HUES6 (cell line): ENCODE results near the gene TNIK.

Experiments used
- H3K27ac ChIP-seq: 2 replicates; pipeline ENCODE4 v1.7.0; 2013; ENCODE audit warnings: low read depth, mild to moderate bottlenecking, low read length, inconsistent platforms
- H3K27me3 ChIP-seq: 2 replicates; pipeline ENCODE4 v1.6.1; 2013; ENCODE audit warnings: low read length; ENCODE audit not compliant: control insufficient read depth, insufficient read depth
- H3K36me3 ChIP-seq: 2 replicates; pipeline ENCODE4 v1.6.1; 2013; ENCODE audit warnings: low read length; ENCODE audit not compliant: control insufficient read depth, insufficient read depth
- H3K4me1 ChIP-seq: 2 replicates; pipeline ENCODE4 v1.6.1; 2013; ENCODE audit warnings: low read length; ENCODE audit not compliant: control insufficient read depth, insufficient read depth
- H3K4me3 ChIP-seq: 2 replicates; pipeline ENCODE4 v1.5.1; 2013; ENCODE audit warnings: low read depth, low read length
- H3K9ac ChIP-seq: one replicate; pipeline ENCODE4 v1.6.1; 2013; ENCODE audit warnings: mild to moderate bottlenecking, low read length
- H3K9me3 ChIP-seq: 2 replicates; pipeline ENCODE4 v1.6.1; 2013; ENCODE audit warnings: low read depth, low read length; ENCODE audit not compliant: control insufficient read depth, insufficient read depth

The TNIK gene

DNA sequence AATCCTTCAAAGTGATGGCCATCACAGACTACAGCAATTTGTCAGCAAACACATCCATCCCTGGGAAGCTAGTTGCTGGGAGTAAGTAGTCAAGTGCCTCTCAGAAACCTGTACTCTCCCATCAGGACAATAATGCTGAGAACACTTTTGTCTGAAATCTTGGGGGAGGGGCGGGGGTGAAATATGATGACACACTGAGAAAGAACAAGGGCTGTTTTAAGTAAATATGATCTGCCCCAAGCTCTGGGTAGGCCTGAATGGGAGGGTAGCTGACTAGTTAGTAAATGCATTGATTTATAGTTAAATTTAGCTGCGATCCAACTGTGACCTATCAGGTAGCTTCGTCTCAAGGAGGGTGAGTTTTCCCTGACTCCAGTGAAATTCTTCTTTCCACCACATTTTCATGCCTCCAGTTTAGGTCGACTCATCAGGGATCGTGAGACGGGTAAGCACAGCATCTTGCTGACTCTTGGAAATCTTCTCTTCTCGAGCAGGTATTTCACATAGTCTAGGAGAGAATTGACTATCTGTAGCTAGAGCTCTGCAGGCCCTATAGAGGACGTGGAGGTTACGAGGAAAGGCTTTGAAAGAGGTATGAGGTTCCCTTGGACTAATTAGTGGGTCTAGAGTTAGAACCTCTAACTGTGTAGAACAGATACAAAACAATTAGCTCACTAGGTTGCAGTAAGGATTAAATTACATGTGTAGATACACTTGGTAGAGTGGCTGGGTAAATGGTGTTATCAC is 220.3 kb downstream of the TNIK start:
- Histone ChIP-seq H3K4me3 (no peak overlapping the region), H3K9me3 (no peaks in the 10 kb centered on the region), H3K9ac (no peak overlapping the region), H3K27ac (no peak overlapping the region), H3K36me3 (no peaks in the 10 kb centered on the region), H3K4me1 (peaks cover 16% of the 10 kb centered on the region), H3K27me3 (no peaks in the 10 kb centered on the region)

DNA sequence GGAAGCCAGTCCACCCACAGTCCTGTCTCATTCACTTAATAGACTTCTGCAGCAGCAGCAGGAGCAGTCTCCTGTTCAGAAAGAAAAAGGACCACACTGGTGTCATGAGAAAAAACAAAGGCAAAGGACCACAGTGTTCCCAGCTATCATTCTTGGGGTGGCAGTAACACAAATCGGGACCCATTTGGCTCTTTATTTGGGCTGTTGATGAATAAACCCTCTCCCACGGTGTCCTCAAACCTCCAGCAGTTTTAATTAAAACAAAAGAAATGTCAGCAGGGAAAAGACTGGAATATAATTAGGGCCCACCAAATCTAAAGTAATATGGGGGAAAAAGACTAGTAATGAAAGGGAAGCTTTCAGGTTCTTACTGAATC is 223.2 kb downstream of the TNIK start:
- H3K4me3 ChIP-seq = no peak overlapping the region
- peaks cover 16% of the 10 kb centered on the region for H3K4me1 ChIP-seq
- no peaks in the 10 kb centered on the region for H3K36me3 ChIP-seq
- H3K9ac ChIP-seq = no peak overlapping the region
- H3K9me3 ChIP-seq = no peaks in the 10 kb centered on the region
- H3K27me3 ChIP-seq = no peaks in the 10 kb centered on the region
- H3K27ac ChIP-seq = no peak overlapping the region

- no peak overlapping the region for H3K4me3 ChIP-seq
These were observed 223.8 kb downstream of the TNIK start for GRCh38 chr3:171236265-171237008.

DNA sequence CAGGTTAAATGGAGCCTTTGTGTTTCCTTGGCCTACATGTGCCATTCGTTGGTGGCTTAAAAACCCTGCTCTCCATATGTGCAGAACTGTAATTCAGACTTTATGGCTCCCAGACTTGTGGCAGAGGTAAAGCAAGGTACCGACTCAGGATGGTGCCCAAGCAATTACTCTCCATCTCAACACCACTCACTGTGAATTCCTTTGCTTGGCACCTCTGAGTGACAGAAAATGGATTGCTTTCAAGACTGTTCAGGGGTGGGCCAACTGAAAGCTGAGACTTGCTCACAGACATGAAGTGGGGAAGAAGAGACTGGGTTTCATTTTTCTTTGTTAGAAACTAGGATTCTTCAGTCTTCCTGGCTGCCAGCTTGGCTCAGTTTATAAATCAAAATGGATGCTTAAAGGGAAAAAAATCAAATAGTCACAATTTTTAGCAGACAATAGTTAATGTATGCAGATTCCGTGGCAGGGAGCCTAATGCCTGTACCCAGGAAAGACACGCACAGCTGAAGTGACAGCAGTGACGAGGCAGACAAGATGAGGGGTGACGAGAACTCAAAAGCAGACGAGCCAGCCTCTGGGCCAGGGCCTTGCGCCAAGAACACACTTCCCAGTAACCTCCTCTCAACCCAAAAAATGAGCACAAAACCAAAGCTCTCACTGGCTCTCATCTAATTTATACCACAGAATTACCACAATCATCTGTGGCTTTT is 225.8 kb downstream of the TNIK start:
- H3K9me3 ChIP-seq = no peaks in the 10 kb centered on the region
- no peaks in the 10 kb centered on the region for H3K27me3 ChIP-seq
- H3K36me3 ChIP-seq = no peaks in the 10 kb centered on the region
- H3K9ac ChIP-seq = no peak overlapping the region
- H3K4me3 ChIP-seq = no peak overlapping the region
- no peak overlapping the region for H3K27ac ChIP-seq
- peaks cover 13% of the 10 kb centered on the region for H3K4me1 ChIP-seq

More at GRCh38 chr3:171236265-171237008, 223.8 kb downstream of the TNIK start:
- no peaks in the 10 kb centered on the region for H3K36me3 ChIP-seq
- H3K9me3 ChIP-seq = no peaks in the 10 kb centered on the region
- H3K9ac ChIP-seq = no peak overlapping the region
- H3K27ac ChIP-seq = no peak overlapping the region
- no peaks in the 10 kb centered on the region for H3K27me3 ChIP-seq
- H3K4me1 ChIP-seq = peaks cover 16% of the 10 kb centered on the region

DNA sequence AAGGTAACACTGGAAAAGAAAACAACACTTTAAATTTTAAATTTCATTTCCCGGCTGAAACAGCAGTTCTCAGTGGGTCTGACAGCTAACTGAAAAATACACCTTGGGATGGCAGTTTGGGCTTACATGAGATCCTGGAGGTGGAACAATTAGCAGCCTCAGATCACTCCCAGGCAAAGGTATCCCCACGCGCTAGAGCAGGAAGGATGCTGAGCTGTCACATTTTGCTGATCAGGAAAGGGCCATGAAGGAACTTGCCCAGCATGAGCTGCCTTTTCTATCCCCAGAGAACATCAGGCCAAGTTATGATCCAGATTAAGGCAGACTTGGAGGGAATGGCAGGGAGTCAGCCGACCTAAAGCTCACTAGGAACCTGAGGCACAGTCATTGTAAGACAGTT is 228.8 kb downstream of the TNIK start:
- Histone ChIP-seq H3K9ac (no peak overlapping the region), H3K36me3 (no peaks in the 10 kb centered on the region), H3K27ac (no peak overlapping the region), H3K9me3 (no peaks in the 10 kb centered on the region), H3K4me3 (no peak overlapping the region), H3K27me3 (no peaks in the 10 kb centered on the region), H3K4me1 (peaks cover 8% of the 10 kb centered on the region)

DNA sequence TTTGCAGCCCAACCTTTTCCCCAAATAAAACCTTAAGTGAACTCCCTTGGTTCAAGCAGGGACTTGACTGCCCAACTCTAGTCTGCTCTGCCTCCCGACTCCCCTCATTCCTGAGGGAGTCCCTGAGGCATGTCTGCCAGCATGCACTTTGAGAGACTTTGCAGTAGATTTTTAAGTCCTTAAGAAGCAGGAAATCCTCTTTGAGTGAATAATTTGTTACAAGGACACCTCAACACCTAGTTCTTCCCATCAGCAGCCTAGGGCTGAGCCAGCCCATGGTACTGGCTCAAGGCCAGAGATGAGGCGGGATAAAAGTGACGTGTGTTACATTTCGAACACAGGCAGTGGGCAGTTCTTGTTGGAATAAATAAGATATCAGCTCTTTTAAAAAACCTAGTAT is 229.3 kb downstream of the TNIK start:
- Histone ChIP-seq H3K9ac (no peak overlapping the region), H3K4me1 (peaks cover 3% of the 10 kb centered on the region), H3K27me3 (no peaks in the 10 kb centered on the region), H3K4me3 (no peak overlapping the region), H3K9me3 (peaks cover 3% of the 10 kb centered on the region; the same call in 1 of the 2 replicates), H3K27ac (no peak overlapping the region), H3K36me3 (peaks cover 3% of the 10 kb centered on the region; the same call in 1 of the 2 replicates)

- no peak overlapping the region for H3K9ac ChIP-seq
- H3K4me1 ChIP-seq = 0 out of 2 replicates have a peak, but pooled peaks cover 2% of the 10 kb centered on the region
These were observed 231.0 kb downstream of the TNIK start for GRCh38 chr3:171229173-171229572.

DNA sequence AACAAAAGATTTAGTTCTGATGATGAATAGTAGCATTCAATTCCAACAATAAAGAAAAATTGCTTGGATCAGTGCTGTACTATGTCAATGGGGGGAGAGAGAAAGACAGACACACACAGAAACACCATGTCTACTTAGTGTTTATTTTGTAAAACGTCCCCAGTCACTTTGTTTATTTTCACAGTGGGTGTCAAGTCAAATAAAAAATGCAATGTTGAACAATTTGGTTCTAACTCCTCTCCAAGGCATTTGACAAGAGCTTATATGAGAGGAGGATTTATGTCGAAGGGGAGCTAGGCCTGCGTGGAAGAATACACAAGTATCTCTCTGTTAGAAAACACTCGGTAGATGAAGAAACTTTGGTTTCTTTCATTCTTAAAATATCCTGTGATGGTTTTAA is 232.0 kb downstream of the TNIK start:
- H3K27ac ChIP-seq = no peak overlapping the region
- no peak overlapping the region for H3K9ac ChIP-seq
- H3K36me3 ChIP-seq = peaks cover 3% of the 10 kb centered on the region; the same call in 1 of the 2 replicates
- H3K4me1 ChIP-seq = 0 out of 2 replicates have a peak, but pooled peaks cover 2% of the 10 kb centered on the region
- peaks cover 3% of the 10 kb centered on the region; the same call in 1 of the 2 replicates for H3K9me3 ChIP-seq
- H3K4me3 ChIP-seq = no peak overlapping the region
- H3K27me3 ChIP-seq = no peaks in the 10 kb centered on the region

More at GRCh38 chr3:171229173-171229572, 231.0 kb downstream of the TNIK start:
- Histone ChIP-seq H3K27me3 (no peaks in the 10 kb centered on the region), H3K4me3 (no peak overlapping the region), H3K27ac (no peak overlapping the region), H3K9me3 (peaks cover 3% of the 10 kb centered on the region; the same call in 1 of the 2 replicates), H3K36me3 (peaks cover 3% of the 10 kb centered on the region; the same call in 1 of the 2 replicates)

DNA sequence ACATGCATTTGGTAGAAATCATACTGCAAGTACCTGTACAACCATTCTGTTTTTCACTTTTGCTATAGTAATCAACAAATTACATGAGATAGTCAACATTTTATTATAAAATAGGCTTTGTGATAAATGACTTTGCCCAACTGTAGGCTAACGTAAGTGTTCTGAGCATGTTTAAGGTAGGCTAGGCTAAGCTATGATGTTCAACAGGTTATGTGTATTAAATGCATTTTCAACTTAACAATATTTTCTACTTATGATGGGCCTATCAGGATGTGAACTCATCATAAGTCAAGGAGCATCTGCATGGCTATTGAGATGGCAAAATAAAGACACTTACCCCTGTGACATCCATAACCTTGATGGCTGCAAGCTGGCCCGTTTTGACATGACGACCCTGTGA is 232.4 kb downstream of the TNIK start:
- Histone ChIP-seq H3K4me3 (no peak overlapping the region), H3K9me3 (peaks cover 3% of the 10 kb centered on the region; the same call in 1 of the 2 replicates), H3K4me1 (0 out of 2 replicates have a peak, but pooled peaks cover 2% of the 10 kb centered on the region), H3K36me3 (peaks cover 3% of the 10 kb centered on the region; the same call in 1 of the 2 replicates), H3K9ac (no peak overlapping the region), H3K27me3 (no peaks in the 10 kb centered on the region), H3K27ac (no peak overlapping the region)

DNA sequence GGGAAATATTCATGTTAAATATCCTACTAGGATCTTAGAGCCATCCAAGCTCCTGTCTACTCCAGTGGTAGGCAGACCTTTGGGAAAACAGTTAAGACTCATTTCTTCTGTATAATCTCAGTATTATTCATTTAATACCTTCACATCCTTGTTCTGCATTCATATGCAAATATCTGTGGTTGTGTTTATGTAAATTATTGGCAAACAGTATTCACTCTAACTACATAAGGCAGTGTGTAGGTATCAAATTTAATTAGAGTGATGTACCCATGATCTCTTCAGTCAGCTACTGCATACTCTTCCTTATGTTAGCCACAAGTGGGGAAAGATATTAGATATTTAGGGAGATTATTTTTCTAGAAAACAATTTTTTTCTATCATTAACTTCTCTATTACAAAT is 232.8 kb downstream of the TNIK start:
- 0 out of 2 replicates have a peak, but pooled peaks cover 2% of the 10 kb centered on the region for H3K4me1 ChIP-seq
- peaks cover 3% of the 10 kb centered on the region; the same call in 1 of the 2 replicates for H3K36me3 ChIP-seq
- no peak overlapping the region for H3K27ac ChIP-seq
- H3K27me3 ChIP-seq = no peaks in the 10 kb centered on the region
- peaks cover 3% of the 10 kb centered on the region; the same call in 1 of the 2 replicates for H3K9me3 ChIP-seq
- no peak overlapping the region for H3K9ac ChIP-seq
- no peak overlapping the region for H3K4me3 ChIP-seq
